ENCODE measurements around the gene SIPA1L3.

Gene SIPA1L3

DNA sequence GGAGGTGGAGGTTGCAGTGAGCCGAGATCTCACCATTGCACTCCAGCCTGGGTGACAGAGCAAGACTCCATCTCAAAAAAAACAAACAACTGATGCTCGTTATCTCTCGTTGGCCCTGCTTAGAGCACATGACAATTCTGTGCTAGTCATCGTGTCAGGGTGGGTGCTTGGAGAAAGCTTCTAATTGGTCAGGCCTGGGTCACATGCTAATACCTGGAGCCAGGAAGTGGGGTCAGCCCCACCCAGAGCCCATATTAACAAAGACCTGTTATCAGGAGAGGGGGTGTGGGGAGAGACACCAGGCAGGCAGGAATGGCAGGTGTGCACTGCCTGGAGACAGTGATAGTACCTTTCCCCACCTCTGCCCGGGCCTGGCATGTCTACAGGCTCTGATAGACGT lies 232.1 kb downstream of the SIPA1L3 start:
- no peak for DNase-seq (ENCODE audit: low read depth in 2 of 2)
- TF ChIP-seq, protein P1, sequence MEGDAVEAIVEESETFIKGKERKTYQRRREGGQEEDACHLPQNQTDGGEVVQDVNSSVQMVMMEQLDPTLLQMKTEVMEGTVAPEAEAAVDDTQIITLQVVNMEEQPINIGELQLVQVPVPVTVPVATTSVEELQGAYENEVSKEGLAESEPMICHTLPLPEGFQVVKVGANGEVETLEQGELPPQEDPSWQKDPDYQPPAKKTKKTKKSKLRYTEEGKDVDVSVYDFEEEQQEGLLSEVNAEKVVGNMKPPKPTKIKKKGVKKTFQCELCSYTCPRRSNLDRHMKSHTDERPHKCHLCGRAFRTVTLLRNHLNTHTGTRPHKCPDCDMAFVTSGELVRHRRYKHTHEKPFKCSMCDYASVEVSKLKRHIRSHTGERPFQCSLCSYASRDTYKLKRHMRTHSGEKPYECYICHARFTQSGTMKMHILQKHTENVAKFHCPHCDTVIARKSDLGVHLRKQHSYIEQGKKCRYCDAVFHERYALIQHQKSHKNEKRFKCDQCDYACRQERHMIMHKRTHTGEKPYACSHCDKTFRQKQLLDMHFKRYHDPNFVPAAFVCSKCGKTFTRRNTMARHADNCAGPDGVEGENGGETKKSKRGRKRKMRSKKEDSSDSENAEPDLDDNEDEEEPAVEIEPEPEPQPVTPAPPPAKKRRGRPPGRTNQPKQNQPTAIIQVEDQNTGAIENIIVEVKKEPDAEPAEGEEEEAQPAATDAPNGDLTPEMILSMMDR (IDR thresholded peaks at IDR 0.05; ENCODE audit: low read depth, low read length): no peak
- no peak overlapping the region for H3K4me3 ChIP-seq (replicated peaks in 1 of 2; ENCODE audit: low read depth in 2 of 2, low read length in 2 of 2)

DNA sequence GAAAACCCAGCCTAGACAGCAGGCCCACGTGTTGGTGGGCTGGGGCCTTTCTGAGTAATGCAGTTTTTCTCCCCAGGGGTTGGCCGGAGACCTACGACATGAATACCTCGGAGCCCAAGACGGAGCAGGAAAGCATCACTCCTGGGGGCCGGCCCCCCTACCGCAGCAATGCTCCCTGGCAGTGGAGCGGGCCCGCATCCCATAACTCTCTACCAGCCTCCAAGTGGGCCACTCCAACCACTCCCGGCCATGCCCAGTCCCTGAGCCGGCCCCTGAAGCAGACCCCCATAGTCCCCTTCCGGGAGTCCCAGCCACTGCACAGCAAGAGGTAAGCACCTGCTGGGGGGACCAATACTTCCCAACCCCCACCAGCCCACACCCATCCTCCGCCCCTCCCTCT lies 234.1 kb downstream of the SIPA1L3 start:
- H3K4me3 ChIP-seq (replicated peaks in 1 of 2; ENCODE audit: low read depth in 2 of 2, low read length in 2 of 2): no peak overlapping the region
- TF ChIP-seq, protein P1 (IDR thresholded peaks at IDR 0.05; ENCODE audit: low read depth, low read length): no peak
- DNase-seq (ENCODE audit: low read depth in 2 of 2): no peak

DNA sequence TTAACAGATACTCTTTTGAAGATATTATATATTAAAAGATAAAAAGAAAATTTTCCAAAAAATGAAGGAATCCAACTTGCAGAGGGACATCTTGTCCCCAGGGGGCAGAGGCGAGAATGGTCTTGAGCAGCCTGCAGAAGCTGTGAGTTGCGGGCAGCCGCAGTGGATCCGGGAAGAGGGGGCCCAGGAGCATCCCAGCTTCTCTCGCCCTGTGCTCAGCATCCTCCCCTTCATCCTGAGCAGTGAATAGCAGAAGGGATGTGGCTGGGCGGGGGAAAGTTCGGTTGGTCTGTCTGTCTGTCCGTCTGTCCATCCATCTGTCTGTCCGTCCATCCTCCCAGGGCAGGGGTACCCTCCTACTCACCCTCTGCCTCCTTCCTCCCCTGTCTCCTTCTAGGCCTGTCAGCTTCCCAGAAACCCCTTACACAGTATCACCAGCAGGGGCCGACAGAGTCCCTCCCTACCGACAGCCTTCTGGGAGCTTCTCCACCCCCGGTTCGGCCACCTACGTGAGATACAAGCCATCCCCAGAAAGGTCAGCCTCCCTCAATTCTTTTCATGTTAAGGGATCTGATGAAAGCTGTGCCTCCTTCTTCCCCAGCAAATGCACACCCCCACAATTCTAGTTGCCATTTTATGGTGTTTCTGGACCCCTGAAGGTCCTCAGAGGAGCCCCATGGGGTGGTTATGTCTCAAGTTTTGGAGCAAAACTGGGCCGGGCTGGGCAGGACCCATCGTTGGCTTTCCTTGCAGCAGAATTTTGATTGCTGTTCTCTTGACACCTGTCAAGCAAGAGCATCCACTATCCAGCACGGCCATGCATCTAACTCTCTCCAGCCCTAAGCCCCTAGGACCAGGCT lies 235.4 kb downstream of the SIPA1L3 start:
- no peak overlapping the region for H3K4me3 ChIP-seq (replicated peaks in 1 of 2; ENCODE audit: low read depth in 2 of 2, low read length in 2 of 2)
- TF ChIP-seq, protein P1 (IDR thresholded peaks at IDR 0.05; ENCODE audit: low read depth, low read length): peak; percentile 89
- DNase-seq (ENCODE audit: low read depth in 2 of 2): peak; percentile 52 to 67

DNA sequence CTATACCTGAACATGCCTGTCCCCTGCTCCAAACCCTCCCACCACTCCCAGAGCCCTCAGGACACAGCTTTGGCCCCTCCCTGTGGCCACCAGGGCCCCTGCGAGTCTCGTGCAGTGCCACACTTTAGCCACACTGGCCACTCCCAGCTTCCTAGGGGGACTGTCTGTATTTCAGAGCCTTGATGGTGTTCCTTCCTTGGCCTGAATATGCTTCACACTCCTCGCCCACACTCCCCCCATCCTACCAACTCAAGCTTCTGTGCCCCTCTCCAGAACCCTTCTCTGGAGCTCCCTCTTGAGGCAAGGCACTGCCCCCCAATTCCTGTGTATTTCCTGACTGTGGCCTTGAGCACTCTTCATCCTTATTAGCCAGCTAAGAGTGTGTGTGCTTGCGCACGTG lies 236.8 kb downstream of the SIPA1L3 start:
- DNase-seq (ENCODE audit: low read depth in 2 of 2): no peak
- TF ChIP-seq, protein P1 (IDR thresholded peaks at IDR 0.05; ENCODE audit: low read depth, low read length): peak; percentile 10

DNA sequence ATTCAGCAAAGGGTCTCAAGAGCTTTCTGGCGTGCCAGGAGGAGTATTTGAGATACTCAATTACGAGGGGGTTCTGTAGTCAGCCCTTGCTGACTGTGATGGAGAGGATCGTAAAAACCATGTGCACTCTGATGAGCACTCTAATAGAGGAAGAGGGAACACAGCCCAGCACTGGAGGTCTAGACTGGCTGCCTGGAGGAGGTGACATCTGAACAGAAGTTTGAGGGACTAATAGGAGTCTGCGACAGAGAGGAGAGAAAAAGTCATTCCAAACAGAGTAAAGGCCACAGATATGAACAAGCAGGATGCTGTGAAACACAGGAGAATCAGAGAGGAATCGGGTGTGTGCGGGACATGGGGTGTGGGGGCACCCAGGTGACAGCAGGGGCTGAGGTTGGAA lies 237.7 kb downstream of the SIPA1L3 start:
- DNase-seq (ENCODE audit: low read depth in 2 of 2): no peak
- TF ChIP-seq, protein P1 (IDR thresholded peaks at IDR 0.05; ENCODE audit: low read depth, low read length): no peak

More for the DNA sequence above, 236.8 kb downstream of the SIPA1L3 start:
- no peak overlapping the region for H3K4me3 ChIP-seq (replicated peaks in 1 of 2; ENCODE audit: low read depth in 2 of 2, low read length in 2 of 2)

DNA sequence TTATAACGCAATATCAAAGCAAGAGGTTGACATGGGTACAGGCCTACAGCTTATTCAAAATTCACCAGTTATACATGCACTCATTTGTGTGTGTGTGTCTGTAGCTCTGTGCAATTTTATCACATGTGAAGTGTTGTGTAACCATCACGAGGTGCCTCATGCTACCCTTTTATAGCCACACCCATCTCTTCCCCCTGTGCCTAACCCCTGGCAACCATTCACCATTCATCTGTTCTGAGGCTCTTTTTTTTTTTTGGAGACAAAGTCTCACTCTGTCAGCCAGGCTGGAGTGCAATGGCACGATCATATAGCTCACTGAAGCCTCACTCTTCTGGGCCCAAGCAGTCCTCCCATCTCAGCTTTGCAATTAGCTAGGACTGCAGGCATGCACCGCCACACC lies 238.6 kb downstream of the SIPA1L3 start:
- TF ChIP-seq, protein P1 (IDR thresholded peaks at IDR 0.05; ENCODE audit: low read depth, low read length): no peak
- H3K4me3 ChIP-seq (replicated peaks in 1 of 2; ENCODE audit: low read depth in 2 of 2, low read length in 2 of 2): no peak overlapping the region
- peak; percentile 38 to 81 for DNase-seq (ENCODE audit: low read depth in 2 of 2)

More for the DNA sequence above, 237.7 kb downstream of the SIPA1L3 start:
- no peak overlapping the region for H3K4me3 ChIP-seq (replicated peaks in 1 of 2; ENCODE audit: low read depth in 2 of 2, low read length in 2 of 2)

All from cardiac fibroblast (primary cell).